Lung (tissue), 12 donors: ENCODE measurements around the gene C16orf54. TPM values are rescaled to one million over a fixed set of nuclear protein-coding genes. Genes with fewer than 3 reads are reported as not detected.
"Not testable (repeated sequence)": the region's sequence is repeated elsewhere in the genome, so short reads cannot be mapped to it uniquely, and the experiment has no call there.

Experiments
- ATAC-seq: fragments of 200-7000 bp; cut with Tn5 transposase; one replicate; pipeline ENCODE4 v1.9.1; 2020; ENCODE audit warnings: moderate number of reproducible peaks; ENCODE audit not compliant: insufficient read depth, low FRiP score
- DNase-seq, 3 donors: peaks; one replicate each; pipeline ENCODE4 v3.0.0-alpha.2; 2013 to 2017
- H3K27ac ChIP-seq, 2 donors: one replicate each; pipeline ENCODE4 v1.5.1; 2013; ENCODE audit warnings: mild to moderate bottlenecking in 2 of 2, moderate library complexity in 2 of 2, control low read depth in 1 of 2, inconsistent platforms in 1 of 2, low read depth in 1 of 2, low read length in 1 of 2
- H3K27me3 ChIP-seq, 3 donors: one replicate each; pipeline ENCODE4 v1.5.1; 2013; ENCODE audit warnings: low read length in 2 of 3; ENCODE audit not compliant: control insufficient read depth in 3 of 3, insufficient read depth in 3 of 3
- H3K36me3 ChIP-seq, 4 donors: one replicate each; pipeline ENCODE4 v1.5.1; 2013; ENCODE audit warnings: low read length in 4 of 4, mild to moderate bottlenecking in 1 of 4, moderate library complexity in 1 of 4; ENCODE audit not compliant: control insufficient read depth in 4 of 4, insufficient read depth in 4 of 4
- H3K4me1 ChIP-seq, 5 donors: one replicate each; pipeline ENCODE4 v1.5.1; 2013; ENCODE audit warnings: low read length in 5 of 5, mild to moderate bottlenecking in 2 of 5, moderate library complexity in 1 of 5; ENCODE audit not compliant: control insufficient read depth in 5 of 5, insufficient read depth in 5 of 5
- H3K4me3 ChIP-seq: one replicate; pipeline ENCODE4 v1.5.1; 2013; ENCODE audit warnings: mild to moderate bottlenecking, control low read depth, moderate library complexity
- H3K9ac ChIP-seq, 2 donors: one replicate each; pipeline ENCODE4 v1.5.1; 2013; ENCODE audit warnings: low read length in 2 of 2, control low read depth in 1 of 2; ENCODE audit not compliant: insufficient read depth in 1 of 2
- H3K9me3 ChIP-seq, 4 donors: one replicate each; pipeline ENCODE4 v1.5.1; 2013; ENCODE audit warnings: low read length in 3 of 4, mild to moderate bottlenecking in 1 of 4, moderate library complexity in 1 of 4; ENCODE audit not compliant: control insufficient read depth in 4 of 4, insufficient read depth in 3 of 4
- WGBS, 2 donors: extraction: QIAGEN DNeasy Blood & Tissue Kit; methylation state at CpG; one replicate each; pipeline ENCODE4 v1.1.7; 2013; 5-methylcytosine and 5-hydroxymethylcytosine counted together
- polyA plus RNA-seq, 2 donors: library from polyadenylated mRNA; stranded (reverse); fragments of 200-250 nt; gene quantifications; one replicate each; pipeline ENCODE4 v1.2.1, GENCODE V29; 2013
- total RNA-seq, 2 donors: library from RNA; depleted of rRNA in 1 of 2; stranded (reverse); fragments of >200 nt in 1 of 2; gene quantifications; one replicate each; pipeline ENCODE4 v1.2.1, GENCODE V29; 2014 to 2021
- TF ChIP-seq, protein P1 (sequence below): IDR thresholded peaks from 2 replicates; pipeline ENCODE4 v1.5.1; 2012; ENCODE audit warnings: mild to moderate bottlenecking; ENCODE audit errors: control extremely low read depth, extremely low read depth
- donor health status: control.
- donor health status: control.
- donor health status: Bipolar disorder and iron deficiency.
- donor health status: healthy.
- donor health status: DM: yes; HTN: yes; CAD: no.

C16orf54 gene
- total and polyA plus RNA-seq, 4 donors: 2.8 to 9.1 (median 4.5) TPM

DNA sequence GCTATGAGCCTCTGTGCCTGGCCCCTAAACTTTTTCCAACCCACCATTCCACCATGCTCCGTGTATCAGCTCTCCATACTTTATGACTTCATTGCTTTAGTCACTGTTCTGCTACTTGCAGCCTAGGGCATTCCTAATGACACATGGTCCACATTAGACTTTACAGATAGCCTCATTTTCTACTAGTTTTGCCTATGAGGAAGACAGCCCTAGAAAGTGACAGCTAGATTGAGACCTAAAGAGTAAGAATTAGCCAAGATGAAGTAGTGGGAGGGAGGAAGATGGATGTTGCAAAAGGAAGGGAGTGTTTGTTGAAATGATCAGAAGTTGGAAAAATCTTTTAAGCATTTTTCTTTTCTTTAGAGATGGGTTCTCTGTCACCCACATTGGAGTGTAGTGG lies 11.0 kb downstream of the C16orf54 start:
- Histone ChIP-seq H3K27me3 (no peaks in the 10 kb centered on the region), H3K9me3 (no peaks in the 10 kb centered on the region), H3K9ac (no peak overlapping the region), H3K4me3 (no peak overlapping the region), H3K36me3 (no peaks in the 10 kb centered on the region), H3K27ac (no peak overlapping the region), H3K4me1 (no peaks in the 10 kb centered on the region)
- ATAC-seq (no peak), DNase-seq (no peak)
- TF ChIP-seq, protein P1, sequence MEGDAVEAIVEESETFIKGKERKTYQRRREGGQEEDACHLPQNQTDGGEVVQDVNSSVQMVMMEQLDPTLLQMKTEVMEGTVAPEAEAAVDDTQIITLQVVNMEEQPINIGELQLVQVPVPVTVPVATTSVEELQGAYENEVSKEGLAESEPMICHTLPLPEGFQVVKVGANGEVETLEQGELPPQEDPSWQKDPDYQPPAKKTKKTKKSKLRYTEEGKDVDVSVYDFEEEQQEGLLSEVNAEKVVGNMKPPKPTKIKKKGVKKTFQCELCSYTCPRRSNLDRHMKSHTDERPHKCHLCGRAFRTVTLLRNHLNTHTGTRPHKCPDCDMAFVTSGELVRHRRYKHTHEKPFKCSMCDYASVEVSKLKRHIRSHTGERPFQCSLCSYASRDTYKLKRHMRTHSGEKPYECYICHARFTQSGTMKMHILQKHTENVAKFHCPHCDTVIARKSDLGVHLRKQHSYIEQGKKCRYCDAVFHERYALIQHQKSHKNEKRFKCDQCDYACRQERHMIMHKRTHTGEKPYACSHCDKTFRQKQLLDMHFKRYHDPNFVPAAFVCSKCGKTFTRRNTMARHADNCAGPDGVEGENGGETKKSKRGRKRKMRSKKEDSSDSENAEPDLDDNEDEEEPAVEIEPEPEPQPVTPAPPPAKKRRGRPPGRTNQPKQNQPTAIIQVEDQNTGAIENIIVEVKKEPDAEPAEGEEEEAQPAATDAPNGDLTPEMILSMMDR: no peak
- 0 to 87% methylated on average over 1 of the region's 1 CpG for WGBS, 2 donors

DNA sequence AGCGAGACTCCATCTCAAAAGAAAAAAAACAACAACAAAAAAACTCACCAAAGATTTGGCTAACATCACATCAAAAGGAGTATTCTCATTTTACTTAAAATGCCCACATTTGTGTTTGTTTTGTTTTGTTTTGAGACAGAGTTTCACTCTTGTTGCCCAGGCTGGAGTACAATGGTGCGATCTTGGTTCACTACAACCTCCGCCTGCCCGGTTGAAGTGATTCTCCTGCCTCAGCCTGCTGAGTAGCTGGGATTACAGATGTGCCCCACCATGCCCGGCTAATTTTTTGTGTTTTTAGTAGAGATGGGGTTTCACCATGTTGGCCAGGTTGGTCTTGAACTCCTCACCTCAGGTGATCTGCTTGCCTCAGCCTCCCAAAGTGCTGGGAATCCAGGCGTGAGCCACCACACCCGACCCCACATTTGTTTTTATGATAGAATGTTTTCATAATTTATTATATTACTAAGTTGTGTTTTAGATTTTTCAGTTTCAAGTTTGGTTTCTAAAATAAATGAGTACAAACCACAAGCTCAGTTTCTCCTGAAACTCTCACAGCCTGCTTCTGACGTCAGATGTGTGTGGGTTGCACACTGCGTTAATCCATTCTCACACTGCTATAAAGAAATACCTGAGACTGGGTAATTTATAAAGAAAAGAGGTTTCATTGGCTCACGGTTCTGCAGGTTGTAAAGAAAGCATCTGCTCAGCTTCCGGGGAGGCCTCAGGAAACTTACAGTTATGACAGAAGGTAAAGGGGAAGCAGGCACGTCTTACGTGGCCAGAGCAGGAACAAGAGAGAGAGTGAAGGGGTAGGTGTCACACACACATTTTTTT lies 13.8 kb downstream of the C16orf54 start:
- not testable (repeated sequence) for H3K4me3 ChIP-seq, ATAC-seq, H3K36me3 ChIP-seq, H3K4me1 ChIP-seq, H3K27ac ChIP-seq, H3K9ac ChIP-seq, H3K27me3 ChIP-seq, DNase-seq, H3K9me3 ChIP-seq
- 70 to 74% methylated on average over 13 of the region's 13 CpGs for WGBS, 2 donors

DNA sequence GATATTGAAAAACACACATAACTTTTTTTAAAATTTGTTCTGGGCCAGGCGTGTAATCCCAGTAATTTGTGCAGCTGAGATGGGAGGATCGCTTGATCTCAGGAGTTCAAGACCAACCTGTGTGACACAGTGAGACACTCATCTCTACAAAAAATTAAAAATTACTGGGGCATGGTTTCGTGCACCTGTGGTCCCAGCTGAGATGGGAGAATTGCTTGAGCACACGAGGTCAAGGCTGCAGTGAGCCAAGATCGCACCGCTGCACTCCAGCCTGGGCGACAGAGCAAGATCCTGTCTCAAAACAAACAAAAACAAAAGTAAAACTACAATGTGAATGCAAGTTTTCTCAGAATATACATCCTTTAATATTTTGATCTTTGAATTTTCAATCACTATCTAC lies 15.1 kb downstream of the C16orf54 start:
- no peak overlapping the region for H3K27ac ChIP-seq
- DNase-seq (no peak), ATAC-seq (no peak)
- no peaks in the 10 kb centered on the region for H3K4me1 ChIP-seq
- TF ChIP-seq, protein P1: no peak
- 73 to 82% methylated on average over 7 of the region's 7 CpGs for WGBS, 2 donors
- H3K9me3 ChIP-seq: no peaks in the 10 kb centered on the region
- H3K9ac ChIP-seq: no peak overlapping the region
- H3K27me3 ChIP-seq: no peaks in the 10 kb centered on the region
- no peaks in the 10 kb centered on the region for H3K36me3 ChIP-seq
- no peak overlapping the region for H3K4me3 ChIP-seq

DNA sequence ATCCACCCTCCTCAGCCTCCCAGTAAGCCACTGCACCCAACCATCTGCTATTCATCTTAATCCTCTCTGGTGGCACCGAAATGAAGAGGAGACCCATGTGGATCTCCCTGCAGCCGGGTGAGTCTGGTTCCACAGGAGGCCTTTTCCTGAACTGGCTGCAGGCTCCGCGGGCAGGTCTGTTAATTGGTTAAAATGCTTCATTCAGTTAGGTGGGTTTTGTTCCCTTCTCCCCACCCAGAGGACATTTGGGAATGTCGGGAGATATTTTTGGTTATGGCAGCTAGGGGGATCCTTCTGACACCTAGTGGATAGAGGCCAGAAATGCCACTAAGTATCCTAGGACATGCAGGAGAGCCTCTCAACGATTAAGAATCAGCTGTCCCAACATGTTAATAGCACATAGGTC lies 16.7 kb downstream of the C16orf54 start:
- Histone ChIP-seq H3K36me3 (no peaks in the 10 kb centered on the region), H3K27ac (no peak overlapping the region), H3K4me3 (no peak overlapping the region), H3K27me3 (no peaks in the 10 kb centered on the region), H3K9ac (no peak overlapping the region), H3K4me1 (no peaks in the 10 kb centered on the region), H3K9me3 (no peaks in the 10 kb centered on the region)
- no peak for ATAC-seq
- TF ChIP-seq, protein P1: peak; percentile 31
- WGBS, 2 donors: 39 to 51% methylated on average over 6 of the region's 6 CpGs
- peak in 2 of 3 donors; percentile 41 to 61 for DNase-seq
